KMS-11 (cell line): ENCODE measurements around the gene RCOR2.

ENCODE experiments used
- H2AFZ ChIP-seq: fragments of 200-600 bp; sonication (generic); 2 replicates; pipeline ENCODE4 v1.6.1; 2016; ENCODE audit warnings: antibody characterized with exemption, mixed run types, low read depth
- H3K27ac ChIP-seq: fragments of 200-600 bp; sonication (generic); 2 replicates; pipeline ENCODE4 v1.6.1; 2016; ENCODE audit warnings: mild to moderate bottlenecking, mixed run types
- H3K27me3 ChIP-seq: fragments of 200-600 bp; sonication (generic); 2 replicates; pipeline ENCODE4 v1.6.1; 2017; ENCODE audit warnings: mild to moderate bottlenecking, low read depth, mixed run types, moderate library complexity; ENCODE audit not compliant: insufficient read depth
- H3K36me3 ChIP-seq: fragments of 200-600 bp; sonication (generic); 2 replicates; pipeline ENCODE4 v1.6.1; 2017; ENCODE audit warnings: mild to moderate bottlenecking, mixed run types; ENCODE audit not compliant: insufficient read depth
- H3K4me1 ChIP-seq: fragments of 200-600 bp; sonication (generic); 2 replicates; pipeline ENCODE4 v1.6.1; 2016; ENCODE audit warnings: mild to moderate bottlenecking, low read depth, mixed run types; ENCODE audit not compliant: poor library complexity, severe bottlenecking
- H3K4me2 ChIP-seq: fragments of 200-600 bp; sonication (generic); 2 replicates; pipeline ENCODE4 v1.7.0; 2016; ENCODE audit warnings: mild to moderate bottlenecking, mixed run types
- H3K4me3 ChIP-seq: fragments of 200-600 bp; sonication (generic); IDR thresholded peaks from 2 replicates; pipeline ENCODE4 v1.6.1; 2017; ENCODE audit warnings: low read depth, low read length, mixed read lengths; ENCODE audit not compliant: insufficient read depth
- H3K79me2 ChIP-seq: fragments of 200-600 bp; sonication (generic); 2 replicates; pipeline ENCODE4 v1.6.1; 2016; ENCODE audit warnings: low read depth, mixed run types; ENCODE audit not compliant: insufficient read depth
- H3K9ac ChIP-seq: fragments of 200-600 bp; sonication (generic); 2 replicates; pipeline ENCODE4 v1.6.1; 2016; ENCODE audit warnings: mild to moderate bottlenecking, mixed run types
- H4K20me1 ChIP-seq: fragments of 200-600 bp; sonication (generic); 2 replicates; pipeline ENCODE4 v1.6.1; 2016; ENCODE audit warnings: mild to moderate bottlenecking, mixed run types; ENCODE audit not compliant: insufficient read depth
- TF ChIP-seq, protein P1 (sequence below): fragments of 200-600 bp; sonication (generic); conservative IDR thresholded peaks from 2 replicates; pipeline ENCODE4 v1.6.1; 2017; ENCODE audit warnings: low read depth, mild to moderate bottlenecking, antibody characterized with exemption, low read length, moderate library complexity, mixed read lengths

The RCOR2 gene

GRCh38 chr11:63880403-63880790, 36.6 kb downstream of the RCOR2 start:
- H4K20me1 ChIP-seq: peaks cover 5% of the 10 kb centered on the region; the same call in 1 of the 2 replicates
- no peak overlapping the region for H3K4me2 ChIP-seq
- peaks cover 42% of the 10 kb centered on the region; the same call in 1 of the 2 replicates for H3K79me2 ChIP-seq
- H3K27ac ChIP-seq: no peak overlapping the region
- H3K4me3 ChIP-seq: no peak overlapping the region
- no peaks in the 10 kb centered on the region for H3K36me3 ChIP-seq
- H3K27me3 ChIP-seq: no peaks in the 10 kb centered on the region
- no peak overlapping the region for H2AFZ ChIP-seq
- peaks cover 32% of the 10 kb centered on the region for H3K4me1 ChIP-seq
- TF ChIP-seq, protein P1, sequence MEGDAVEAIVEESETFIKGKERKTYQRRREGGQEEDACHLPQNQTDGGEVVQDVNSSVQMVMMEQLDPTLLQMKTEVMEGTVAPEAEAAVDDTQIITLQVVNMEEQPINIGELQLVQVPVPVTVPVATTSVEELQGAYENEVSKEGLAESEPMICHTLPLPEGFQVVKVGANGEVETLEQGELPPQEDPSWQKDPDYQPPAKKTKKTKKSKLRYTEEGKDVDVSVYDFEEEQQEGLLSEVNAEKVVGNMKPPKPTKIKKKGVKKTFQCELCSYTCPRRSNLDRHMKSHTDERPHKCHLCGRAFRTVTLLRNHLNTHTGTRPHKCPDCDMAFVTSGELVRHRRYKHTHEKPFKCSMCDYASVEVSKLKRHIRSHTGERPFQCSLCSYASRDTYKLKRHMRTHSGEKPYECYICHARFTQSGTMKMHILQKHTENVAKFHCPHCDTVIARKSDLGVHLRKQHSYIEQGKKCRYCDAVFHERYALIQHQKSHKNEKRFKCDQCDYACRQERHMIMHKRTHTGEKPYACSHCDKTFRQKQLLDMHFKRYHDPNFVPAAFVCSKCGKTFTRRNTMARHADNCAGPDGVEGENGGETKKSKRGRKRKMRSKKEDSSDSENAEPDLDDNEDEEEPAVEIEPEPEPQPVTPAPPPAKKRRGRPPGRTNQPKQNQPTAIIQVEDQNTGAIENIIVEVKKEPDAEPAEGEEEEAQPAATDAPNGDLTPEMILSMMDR: no peak
- no peak overlapping the region for H3K9ac ChIP-seq

DNA sequence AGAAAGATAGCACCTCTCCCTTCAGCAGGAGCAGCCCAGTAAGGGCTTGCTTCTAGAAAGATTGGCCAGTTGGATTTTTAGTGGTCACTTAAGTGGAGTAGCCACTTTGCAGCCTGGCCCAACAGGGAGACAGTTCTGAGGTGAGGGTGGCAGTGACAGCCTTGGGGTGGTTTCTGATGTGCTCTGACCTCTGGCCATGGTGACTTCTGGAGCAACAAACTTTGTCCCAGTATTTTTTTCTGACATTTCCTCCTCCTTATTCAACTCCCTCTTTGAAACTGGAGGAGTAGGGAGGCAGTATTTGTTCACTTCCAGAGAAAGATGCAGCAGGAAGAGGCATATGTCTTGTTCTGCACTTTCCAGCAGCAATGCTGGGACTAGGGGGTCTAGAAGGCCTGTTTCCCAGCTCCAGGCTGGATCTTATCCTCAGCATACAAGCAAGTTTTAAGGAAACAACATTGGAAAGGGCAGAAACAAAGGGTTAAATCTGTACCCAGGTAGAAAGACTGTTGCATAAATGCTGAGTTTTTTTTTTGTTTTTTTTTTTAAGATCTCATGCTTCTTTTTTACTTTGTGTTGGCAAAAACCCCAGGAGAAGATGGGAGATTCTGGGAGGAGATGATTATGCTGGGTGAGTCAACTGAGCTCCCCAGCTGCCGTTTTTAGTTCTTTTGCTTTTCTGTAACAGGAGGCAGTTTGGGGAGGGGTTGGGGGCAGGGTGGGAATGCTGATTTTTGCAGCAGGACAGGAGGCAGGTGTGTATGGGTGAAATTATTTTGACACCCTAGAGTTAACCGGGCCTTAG, 37.2 kb downstream of the RCOR2 start:
- peaks cover 7% of the 10 kb centered on the region; the same call in 1 of the 2 replicates for H4K20me1 ChIP-seq
- TF ChIP-seq, protein P1: no peak
- H3K79me2 ChIP-seq: peaks cover 39% of the 10 kb centered on the region; the same call in 1 of the 2 replicates
- H3K4me3 ChIP-seq: no peak overlapping the region
- H3K36me3 ChIP-seq: no peaks in the 10 kb centered on the region
- peaks cover 27% of the 10 kb centered on the region for H3K4me1 ChIP-seq
- H2AFZ ChIP-seq: no peak overlapping the region
- no peak overlapping the region for H3K9ac ChIP-seq
- H3K4me2 ChIP-seq: no peak overlapping the region
- no peak overlapping the region for H3K27ac ChIP-seq
- H3K27me3 ChIP-seq: no peaks in the 10 kb centered on the region

DNA sequence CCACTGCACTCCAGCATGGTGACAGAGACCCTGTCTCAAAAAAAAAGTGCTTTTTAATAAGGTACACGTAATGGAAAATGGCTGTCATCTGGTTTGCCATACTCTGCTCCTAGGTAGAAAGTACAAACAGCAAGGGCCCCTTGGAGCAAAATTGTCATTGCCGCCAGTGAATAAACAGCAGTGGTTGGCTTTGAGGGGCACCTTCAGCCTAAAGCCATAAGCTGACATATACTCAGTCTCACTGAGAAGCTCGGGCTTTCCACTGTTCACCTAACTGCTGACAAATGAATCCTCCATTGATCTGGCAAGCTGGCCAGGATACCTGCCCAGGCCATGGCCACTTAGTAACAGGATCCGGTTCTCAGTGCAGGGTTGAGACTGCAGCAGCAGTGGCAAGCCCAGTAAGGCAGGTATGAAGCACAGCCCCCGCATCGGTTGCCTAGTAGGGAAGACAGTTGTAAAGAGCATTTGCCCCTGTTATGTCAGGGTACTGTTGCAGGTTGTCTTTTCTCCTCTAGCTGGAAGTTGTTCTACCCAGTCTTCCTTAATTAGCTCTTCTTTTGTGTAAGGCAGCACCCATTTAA, 39.2 kb downstream of the RCOR2 start:
- Histone ChIP-seq H3K9ac (no peak overlapping the region), H2AFZ (no peak overlapping the region), H3K79me2 (peaks cover 50% of the 10 kb centered on the region; the same call in 1 of the 2 replicates)

GRCh38 chr11:63876616-63877015, 40.3 kb downstream of the RCOR2 start:
- no peak overlapping the region for H2AFZ ChIP-seq
- no peaks in the 10 kb centered on the region for H3K36me3 ChIP-seq
- peaks cover 17% of the 10 kb centered on the region for H3K4me1 ChIP-seq
- H3K9ac ChIP-seq: no peak overlapping the region
- no peak overlapping the region for H3K4me3 ChIP-seq
- H3K79me2 ChIP-seq: peaks cover 50% of the 10 kb centered on the region; the same call in 1 of the 2 replicates
- no peak overlapping the region for H3K4me2 ChIP-seq
- TF ChIP-seq, protein P1: no peak
- H3K27ac ChIP-seq: no peak overlapping the region
- no peaks in the 10 kb centered on the region for H3K27me3 ChIP-seq
- H4K20me1 ChIP-seq: 0 out of 2 replicates have a peak, but pooled peaks cover 3% of the 10 kb centered on the region

More for the DNA sequence above, 39.2 kb downstream of the RCOR2 start:
- Histone ChIP-seq H3K36me3 (no peaks in the 10 kb centered on the region), H3K4me3 (no peak overlapping the region), H3K27ac (no peak overlapping the region), H4K20me1 (0 out of 2 replicates have a peak, but pooled peaks cover 3% of the 10 kb centered on the region), H3K27me3 (no peaks in the 10 kb centered on the region), H3K4me1 (peaks cover 14% of the 10 kb centered on the region), H3K4me2 (no peak overlapping the region)
- TF ChIP-seq, protein P1: no peak
